ENCODE data around the gene MEGF8.

DNA sequence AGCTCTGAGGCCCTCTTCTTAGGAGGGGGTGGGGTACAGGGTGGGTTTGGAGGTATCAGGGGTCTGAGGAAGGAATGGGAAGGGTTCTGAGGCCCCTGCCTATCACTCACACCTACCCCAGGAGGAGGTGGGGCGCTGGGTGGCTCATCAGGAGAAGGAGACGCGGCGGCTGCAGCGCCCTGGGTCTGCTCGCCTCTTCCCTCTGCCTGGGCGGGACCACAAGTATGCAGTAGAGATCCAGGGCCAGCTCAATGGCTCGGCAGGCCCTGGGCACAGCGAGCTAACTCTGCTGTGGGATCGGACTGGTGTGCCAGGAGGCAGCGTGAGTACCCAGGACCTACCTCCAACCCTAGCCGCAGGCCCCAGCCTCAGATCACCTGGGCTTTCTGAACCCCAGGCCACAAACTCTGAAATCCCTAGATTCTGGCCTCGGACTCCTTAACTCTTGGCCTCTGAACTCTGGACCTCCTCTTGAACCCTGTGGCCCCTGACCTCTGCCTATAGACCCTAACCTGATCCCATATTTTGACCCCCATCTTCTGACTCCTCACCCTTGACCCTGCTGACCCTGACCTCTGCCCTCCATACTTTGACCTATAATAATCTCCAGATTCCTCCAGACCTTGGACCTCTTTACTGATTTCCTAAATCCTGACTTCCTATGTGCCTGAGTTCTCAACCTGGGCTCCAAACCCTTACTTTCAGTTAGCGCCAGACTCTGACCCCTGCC is 24.1 kb downstream of the MEGF8 start:
- no peak for TF ChIP-seq GATA3 (IDR thresholded peaks at IDR 0.05; ENCODE audit: low read depth, low read length)
- TF ChIP-seq GATA2 (IDR thresholded peaks at IDR 0.05; ENCODE audit: low read depth, low read length) = no peak

Measured in SH-SY5Y (cell line).